HepG2 (cell line): ENCODE data around the gene JPT1. TPM values are rescaled to one million over a fixed set of nuclear protein-coding genes. Genes with fewer than 3 reads are reported as not detected.

Experiments
- CSRNP1 ChIP-seq: sonication (generic); formaldehyde crosslinking; IDR thresholded peaks from 2 replicates; pipeline ENCODE4 v1.8.1; 2023; ENCODE audit warnings: mild to moderate bottlenecking, missing genetic modification reagents
- FIP1L1 ChIP-seq: fragments of 200-400 bp; formaldehyde crosslinking; IDR thresholded peaks from 2 replicates; pipeline ENCODE4 v1.6.1; 2018; ENCODE audit warnings: low read depth, mild to moderate bottlenecking, low read length, moderate library complexity, borderline replicate concordance; ENCODE audit not compliant: insufficient read depth
- JUNB ChIP-seq: sonication (generic); formaldehyde crosslinking; IDR thresholded peaks from 2 replicates; pipeline ENCODE4 v1.8.0; 2022; ENCODE audit warnings: missing genetic modification reagents, mild to moderate bottlenecking, borderline replicate concordance
- NBN ChIP-seq: fragments of 450-650 bp; conservative IDR thresholded peaks from 2 replicates; pipeline ENCODE4 v1.6.1; 2017
- NR0B2 ChIP-seq: sonication (generic); formaldehyde crosslinking; IDR thresholded peaks from 2 replicates; pipeline ENCODE4 v1.4.0; 2020; ENCODE audit warnings: mild to moderate bottlenecking, missing genetic modification reagents
- ZBTB40 ChIP-seq, 2 experiments: fragments of 450-650 bp in 1 of 2; sonication (generic) in 1 of 2; formaldehyde crosslinking in 1 of 2; IDR thresholded peaks; 2 replicates each; pipeline versions ENCODE4 v1.6.1 to v1.8.0; 2016 to 2022; ENCODE audit warnings: antibody characterized with exemption in 1 of 2, mild to moderate bottlenecking in 1 of 2, missing genetic modification reagents in 1 of 2
- ZFAT ChIP-seq: sonication (generic); formaldehyde crosslinking; conservative IDR thresholded peaks from 2 replicates; pipeline ENCODE4 v1.8.1; 2023; ENCODE audit warnings: missing genetic modification reagents, inconsistent platforms
- ZFP41 ChIP-seq: sonication (generic); formaldehyde crosslinking; IDR thresholded peaks from 2 replicates; pipeline ENCODE4 v1.4.0; 2020; ENCODE audit warnings: mild to moderate bottlenecking, missing genetic modification reagents, borderline replicate concordance
- ZNF335 ChIP-seq: sonication (generic); formaldehyde crosslinking; IDR thresholded peaks from 2 replicates; pipeline ENCODE4 v1.4.0; 2020; ENCODE audit warnings: missing genetic modification reagents
- ZNF382 ChIP-seq: sonication (generic); formaldehyde crosslinking; IDR thresholded peaks from 2 replicates; pipeline ENCODE4 v1.5.0; 2020; ENCODE audit warnings: missing genetic modification reagents, mild to moderate bottlenecking, borderline replicate concordance
- ZNF414 ChIP-seq: sonication (generic); formaldehyde crosslinking; IDR thresholded peaks from 2 replicates; pipeline ENCODE4 v1.5.0; 2020; ENCODE audit warnings: missing genetic modification reagents
- ZNF580 ChIP-seq: IDR thresholded peaks from 2 replicates; pipeline ENCODE4 v1.6.1; 2016; ENCODE audit warnings: low read depth, borderline replicate concordance
- ZNF605 ChIP-seq: sonication (generic); formaldehyde crosslinking; IDR thresholded peaks from 2 replicates; pipeline ENCODE4 v1.8.0; 2022; ENCODE audit warnings: mild to moderate bottlenecking, missing genetic modification reagents
- ZNF839 ChIP-seq: sonication (generic); formaldehyde crosslinking; IDR thresholded peaks from 2 replicates; pipeline ENCODE4 v1.4.0; 2020; ENCODE audit warnings: missing genetic modification reagents, mild to moderate bottlenecking, borderline replicate concordance
- polyA plus RNA-seq, 8 experiments: library from polyadenylated mRNA; depleted of rRNA in 3 of 8; stranded (reverse) in 7 of 8; unstranded in 1 of 8; fragments of >200 nt; fragmentation: Illumina TruSeq in 4 of 8; extraction: Trizol in 4 of 8; gene quantifications; 2 replicates each; pipeline versions ENCODE4 v1.2.1 to v1.2.3, GENCODE V29; 2011 to 2016; ENCODE audit warnings: low read depth in 4 of 8, missing spikeins in 1 of 8, mixed read lengths in 1 of 8; ENCODE audit not compliant: insufficient read depth in 1 of 8
- total RNA-seq, 5 experiments: library from RNA; depleted of rRNA; stranded (reverse); fragments of >200 nt; fragmentation: Illumina TruSeq; extraction: Trizol; gene quantifications; 2 replicates each; pipeline ENCODE4 v1.2.3, GENCODE V29; 2016; ENCODE audit warnings: low read depth in 1 of 5
- TF ChIP-seq, protein P1 (sequence below): sonication (generic); formaldehyde crosslinking; IDR thresholded peaks from 2 replicates; pipeline ENCODE4 v1.4.0; 2020; ENCODE audit warnings: low read depth, mild to moderate bottlenecking, missing genetic modification reagents

JPT1 gene
- total and polyA plus RNA-seq, 2 of the 13 experiments (the other 11 are each of a cell fraction or from before 2014, with no cell fraction given) = 43.3 to 256 TPM

DNA sequence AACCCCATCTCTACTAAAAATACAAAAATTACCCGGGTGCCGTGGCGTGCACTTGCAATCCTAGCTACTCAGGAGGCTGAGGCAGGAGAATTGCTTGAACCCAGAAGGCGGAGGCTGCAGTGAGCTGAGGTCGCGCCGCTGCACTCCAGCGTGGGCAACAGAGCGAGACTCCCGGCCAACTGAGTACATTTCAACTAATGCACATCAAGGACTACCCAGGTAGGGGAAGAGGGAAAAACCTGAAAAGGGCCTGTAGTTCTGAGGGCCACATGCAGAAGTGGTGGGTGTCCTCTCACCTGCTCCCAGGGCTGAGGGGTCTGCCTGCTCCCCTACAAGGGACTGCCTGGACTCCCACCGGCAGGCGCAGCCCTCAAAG, 67.1 kb downstream of the JPT1 start (continued):
- no peak for TF ChIP-seq ZBTB40 (IDR thresholded peaks at IDR 0.05)
- TF ChIP-seq ZBTB40 (CRISPR knock-in tag; IDR thresholded peaks at IDR 0.05) = no peak
- no peak for TF ChIP-seq ZFP41 (CRISPR knock-in tag)
- no peak for TF ChIP-seq JUNB
- TF ChIP-seq ZNF414 = peak; percentile 55; the same call in 1 of the 2 replicates
- TF ChIP-seq NBN = no peak
- 0 out of 2 replicates have a peak, but pooled peaks have one; percentile 0 for TF ChIP-seq NR0B2 (CRISPR knock-in tag)
- no peak for TF ChIP-seq ZFAT
- TF ChIP-seq ZNF382 (CRISPR knock-in tag) = no peak
- no peak for TF ChIP-seq ZNF580
- TF ChIP-seq ZNF839 (CRISPR knock-in tag) = no peak
- TF ChIP-seq, protein P1, sequence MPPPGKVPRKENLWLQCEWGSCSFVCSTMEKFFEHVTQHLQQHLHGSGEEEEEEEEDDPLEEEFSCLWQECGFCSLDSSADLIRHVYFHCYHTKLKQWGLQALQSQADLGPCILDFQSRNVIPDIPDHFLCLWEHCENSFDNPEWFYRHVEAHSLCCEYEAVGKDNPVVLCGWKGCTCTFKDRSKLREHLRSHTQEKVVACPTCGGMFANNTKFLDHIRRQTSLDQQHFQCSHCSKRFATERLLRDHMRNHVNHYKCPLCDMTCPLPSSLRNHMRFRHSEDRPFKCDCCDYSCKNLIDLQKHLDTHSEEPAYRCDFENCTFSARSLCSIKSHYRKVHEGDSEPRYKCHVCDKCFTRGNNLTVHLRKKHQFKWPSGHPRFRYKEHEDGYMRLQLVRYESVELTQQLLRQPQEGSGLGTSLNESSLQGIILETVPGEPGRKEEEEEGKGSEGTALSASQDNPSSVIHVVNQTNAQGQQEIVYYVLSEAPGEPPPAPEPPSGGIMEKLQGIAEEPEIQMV (CRISPR knock-in tag) = no peak
- no peak for TF ChIP-seq CSRNP1 (CRISPR knock-in tag)
- peak; percentile 57; the same call in 1 of the 2 replicates for TF ChIP-seq ZNF605 (CRISPR knock-in tag)
- no peak for TF ChIP-seq FIP1L1
- TF ChIP-seq ZNF335 = no peak
